Measurements from ENCODE around the gene PPFIBP1. TPM values are rescaled to one million over a fixed set of nuclear protein-coding genes. Genes with fewer than 3 reads are reported as not detected.
A peak's percentile ranks its signal among the peaks of the same experiment; 100 is the strongest.

The PPFIBP1 gene
- total and polyA plus RNA-seq, 2 experiments from 2014 or later, result 23.5 to 30.9 TPM

DNA sequence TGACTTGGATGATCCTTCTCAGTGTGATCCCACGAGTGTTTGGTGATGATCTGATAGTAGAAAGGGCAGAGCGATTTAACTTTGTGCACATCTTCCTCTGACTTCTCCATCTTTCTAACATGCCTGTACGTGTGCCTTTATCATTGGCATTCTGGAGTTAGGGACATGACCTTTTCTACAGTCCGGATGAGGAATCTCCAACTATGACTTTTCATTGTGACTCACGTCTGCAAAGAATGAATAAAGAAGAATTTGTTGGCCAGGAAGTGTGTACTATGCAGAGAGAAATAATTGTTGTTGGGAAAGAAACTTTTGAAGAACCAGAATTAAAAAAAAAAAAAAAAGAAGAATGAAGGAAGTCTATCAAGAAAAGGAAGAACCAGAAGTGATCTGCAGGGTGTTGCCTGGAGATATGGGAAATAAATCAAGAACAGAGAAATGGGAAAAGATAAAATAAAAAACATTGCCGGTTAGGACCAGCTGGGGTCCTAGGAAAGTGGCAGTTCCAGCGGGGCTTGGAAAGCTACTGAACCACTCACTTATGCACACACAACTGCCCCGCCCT, 25.3 kb downstream of the PPFIBP1 start:
- no peaks in the 10 kb centered on the region for H3K36me3 ChIP-seq
- TF ChIP-seq, protein P1, sequence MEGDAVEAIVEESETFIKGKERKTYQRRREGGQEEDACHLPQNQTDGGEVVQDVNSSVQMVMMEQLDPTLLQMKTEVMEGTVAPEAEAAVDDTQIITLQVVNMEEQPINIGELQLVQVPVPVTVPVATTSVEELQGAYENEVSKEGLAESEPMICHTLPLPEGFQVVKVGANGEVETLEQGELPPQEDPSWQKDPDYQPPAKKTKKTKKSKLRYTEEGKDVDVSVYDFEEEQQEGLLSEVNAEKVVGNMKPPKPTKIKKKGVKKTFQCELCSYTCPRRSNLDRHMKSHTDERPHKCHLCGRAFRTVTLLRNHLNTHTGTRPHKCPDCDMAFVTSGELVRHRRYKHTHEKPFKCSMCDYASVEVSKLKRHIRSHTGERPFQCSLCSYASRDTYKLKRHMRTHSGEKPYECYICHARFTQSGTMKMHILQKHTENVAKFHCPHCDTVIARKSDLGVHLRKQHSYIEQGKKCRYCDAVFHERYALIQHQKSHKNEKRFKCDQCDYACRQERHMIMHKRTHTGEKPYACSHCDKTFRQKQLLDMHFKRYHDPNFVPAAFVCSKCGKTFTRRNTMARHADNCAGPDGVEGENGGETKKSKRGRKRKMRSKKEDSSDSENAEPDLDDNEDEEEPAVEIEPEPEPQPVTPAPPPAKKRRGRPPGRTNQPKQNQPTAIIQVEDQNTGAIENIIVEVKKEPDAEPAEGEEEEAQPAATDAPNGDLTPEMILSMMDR (IDR thresholded peaks at IDR 0.05; ENCODE audit: low read depth, low read length), result no peak
- H3K27me3 ChIP-seq, result no peaks in the 10 kb centered on the region
- no peak overlapping the region for H3K27ac ChIP-seq
- no peaks in the 10 kb centered on the region for H3K9me3 ChIP-seq (ENCODE audit: low read depth)
- peak in 1 of 2 donors; percentile 82 for DNase-seq (ENCODE audit: low read depth in 1 of 2, low spot score in 1 of 2)
- no peak overlapping the region for H3K4me3 ChIP-seq
- peaks cover 8% of the 10 kb centered on the region for H3K4me1 ChIP-seq (ENCODE audit: low read depth)

DNA sequence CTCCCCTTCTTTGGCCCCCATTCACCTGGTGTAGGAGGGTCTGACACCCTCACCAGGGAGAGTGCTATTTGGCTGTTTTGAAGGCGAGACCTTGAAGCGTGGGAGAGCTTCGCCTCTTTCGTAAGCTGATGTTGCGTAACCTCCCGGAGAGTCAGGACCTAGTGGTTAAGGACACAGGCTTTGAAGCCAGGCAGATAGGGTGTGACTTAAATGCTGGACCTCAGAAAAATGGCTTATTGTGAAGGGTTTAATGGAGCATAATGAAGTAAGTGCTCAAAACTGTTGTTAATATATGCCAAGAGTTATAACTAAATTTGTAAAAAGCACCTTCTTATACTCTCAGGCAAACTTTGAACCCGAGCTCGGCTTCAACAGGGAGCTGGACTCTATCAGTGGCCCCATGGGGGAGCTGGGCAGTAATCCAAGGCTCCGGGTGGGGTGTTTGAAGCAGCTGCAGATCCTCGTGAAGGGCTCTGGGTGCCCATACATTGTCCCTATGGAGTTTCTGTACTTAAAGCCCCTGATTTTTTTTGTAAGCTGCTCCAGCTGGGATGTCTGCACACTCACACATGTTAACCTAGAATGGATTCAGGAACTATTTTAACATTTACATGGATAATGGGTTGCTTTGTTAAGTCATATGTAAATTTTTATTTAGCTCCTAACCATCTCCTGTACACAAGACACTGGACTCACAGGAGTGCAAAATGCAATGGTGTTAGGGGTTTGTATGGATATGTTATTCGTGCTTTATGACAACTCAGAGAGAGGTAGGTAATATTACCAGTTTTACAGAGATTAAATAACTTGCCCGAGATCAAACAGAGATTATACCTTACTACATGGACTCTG, 26.0 kb downstream of the PPFIBP1 start:
- TF ChIP-seq, protein P1 (IDR thresholded peaks at IDR 0.05; ENCODE audit: low read depth, low read length), result no peak
- H3K9me3 ChIP-seq (ENCODE audit: low read depth), result no peaks in the 10 kb centered on the region
- H3K4me1 ChIP-seq (ENCODE audit: low read depth), result peaks cover 8% of the 10 kb centered on the region
- DNase-seq (ENCODE audit: low read depth in 1 of 2, low spot score in 1 of 2), result peak; percentile 7 to 98
- H3K27ac ChIP-seq, result no peak overlapping the region
- H3K36me3 ChIP-seq, result no peaks in the 10 kb centered on the region
- H3K4me3 ChIP-seq, result no peak overlapping the region
- no peaks in the 10 kb centered on the region for H3K27me3 ChIP-seq

DNA sequence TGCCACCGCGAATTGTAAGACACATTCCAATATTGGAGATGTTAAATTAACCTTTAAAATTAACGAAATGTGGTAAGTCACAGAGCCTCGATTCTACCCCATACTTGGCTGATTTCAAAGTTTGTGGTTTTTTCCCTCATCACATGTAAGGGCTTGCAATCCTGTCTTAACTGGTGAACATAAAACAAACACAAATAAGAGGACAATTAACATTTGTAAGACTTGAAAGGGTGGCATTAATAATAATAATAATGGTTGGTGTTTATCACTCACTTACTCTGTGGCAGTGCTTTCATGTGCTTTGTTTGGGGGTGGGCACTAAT, 26.6 kb downstream of the PPFIBP1 start:
- H3K27me3 ChIP-seq, result no peaks in the 10 kb centered on the region
- peaks cover 8% of the 10 kb centered on the region for H3K4me1 ChIP-seq (ENCODE audit: low read depth)
- no peaks in the 10 kb centered on the region for H3K9me3 ChIP-seq (ENCODE audit: low read depth)
- H3K36me3 ChIP-seq, result no peaks in the 10 kb centered on the region
- TF ChIP-seq, protein P1 (IDR thresholded peaks at IDR 0.05; ENCODE audit: low read depth, low read length), result no peak
- DNase-seq (ENCODE audit: low read depth in 1 of 2, low spot score in 1 of 2), result peak in 1 of 2 donors; percentile 50
- H3K27ac ChIP-seq, result no peak overlapping the region
- no peak overlapping the region for H3K4me3 ChIP-seq

DNA sequence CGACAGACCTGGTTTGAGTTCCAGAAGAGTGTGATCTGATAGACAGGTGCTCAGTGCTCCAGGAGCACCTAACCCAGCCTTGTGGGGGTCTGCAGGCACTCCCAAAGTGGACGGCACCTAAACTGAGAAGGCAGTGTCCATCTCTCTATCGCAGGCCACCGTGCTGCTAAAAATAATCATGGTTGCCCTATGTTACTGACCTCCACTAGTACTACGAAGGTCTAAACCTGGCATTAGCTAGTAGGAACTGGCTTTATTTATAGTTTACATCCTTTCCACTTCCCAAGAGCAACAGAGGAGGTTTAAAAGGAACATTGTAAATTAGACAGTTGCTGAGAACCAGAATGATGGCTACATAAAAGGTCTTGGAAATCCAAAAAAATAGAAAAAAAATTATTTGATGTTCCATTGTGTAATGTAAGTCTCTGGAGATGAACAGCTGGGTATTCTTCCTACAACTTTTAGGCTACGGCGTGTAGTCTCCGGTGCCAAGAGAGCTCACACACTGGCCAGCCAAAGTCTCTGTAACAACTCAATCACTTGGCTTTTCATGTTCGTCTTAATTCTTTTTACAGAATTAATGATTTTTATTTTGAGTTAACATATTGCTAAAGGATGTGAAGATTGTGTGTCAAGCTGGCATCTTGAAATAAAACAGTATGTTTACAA, 27.3 kb downstream of the PPFIBP1 start:
- Histone ChIP-seq H3K36me3 (no peaks in the 10 kb centered on the region), H3K4me1 (ENCODE audit: low read depth) (peaks cover 8% of the 10 kb centered on the region), H3K4me3 (no peak overlapping the region), H3K9me3 (ENCODE audit: low read depth) (no peaks in the 10 kb centered on the region), H3K27me3 (no peaks in the 10 kb centered on the region), H3K27ac (no peak overlapping the region)
- TF ChIP-seq, protein P1 (IDR thresholded peaks at IDR 0.05; ENCODE audit: low read depth, low read length), result no peak
- peak in 1 of 2 donors; percentile 24 for DNase-seq (ENCODE audit: low read depth in 1 of 2, low spot score in 1 of 2)

DNA sequence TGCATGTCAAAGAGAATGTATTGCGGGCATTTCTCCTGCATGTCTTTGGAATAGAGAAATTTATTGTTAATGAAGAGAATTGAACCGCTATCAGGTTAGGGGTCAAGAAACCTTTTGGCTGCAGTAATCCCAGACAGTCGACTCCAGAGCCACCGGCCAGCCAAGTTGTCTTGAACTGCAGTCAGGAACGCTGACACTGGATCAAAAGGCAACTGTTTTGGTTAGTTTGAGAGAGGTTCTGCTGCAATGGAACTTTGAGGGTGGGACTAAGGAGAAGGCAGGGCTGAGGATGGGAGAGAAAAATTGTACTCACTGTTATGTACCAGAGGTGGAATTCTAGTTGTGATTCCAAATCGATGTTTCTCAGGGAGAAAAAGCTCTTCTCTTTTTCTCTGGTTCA, 28.2 kb downstream of the PPFIBP1 start:
- Histone ChIP-seq H3K4me1 (ENCODE audit: low read depth) (peaks cover 8% of the 10 kb centered on the region), H3K36me3 (no peaks in the 10 kb centered on the region), H3K9me3 (ENCODE audit: low read depth) (no peaks in the 10 kb centered on the region), H3K27me3 (no peaks in the 10 kb centered on the region), H3K4me3 (no peak overlapping the region), H3K27ac (no peak overlapping the region)
- TF ChIP-seq, protein P1 (IDR thresholded peaks at IDR 0.05; ENCODE audit: low read depth, low read length), result no peak
- DNase-seq (ENCODE audit: low read depth in 1 of 2, low spot score in 1 of 2), result no peak

All from cardiac muscle cell (in vitro differentiated cells and primary cell).